ENCODE measurements around the gene PCBP3.

PCBP3 gene

DNA sequence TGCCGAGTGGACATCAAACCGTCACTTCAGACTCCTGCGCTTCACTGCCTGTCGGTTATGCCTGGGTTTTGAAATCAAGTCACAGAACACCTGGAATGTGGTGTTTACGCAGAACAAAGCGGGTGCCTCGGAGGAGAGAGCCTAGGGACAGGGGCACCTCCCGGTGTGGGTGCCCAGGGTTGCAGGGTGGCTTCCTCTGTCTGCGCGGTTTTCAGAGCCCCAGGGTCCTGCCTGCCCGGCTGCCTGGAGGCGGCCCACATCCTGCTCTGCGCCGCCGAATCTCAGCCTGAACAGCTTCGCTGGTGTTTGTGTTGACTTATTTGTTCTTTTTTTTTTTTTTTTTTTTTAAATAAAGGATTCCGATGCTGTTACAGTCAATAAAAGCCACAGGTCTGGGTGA, 224.6 kb downstream of the PCBP3 start:
- no peak for DNase-seq

- DNase-seq, result no peak
Measured at GRCh38 chr21:45868488-45868887, 225.0 kb downstream of the PCBP3 start.

DNA sequence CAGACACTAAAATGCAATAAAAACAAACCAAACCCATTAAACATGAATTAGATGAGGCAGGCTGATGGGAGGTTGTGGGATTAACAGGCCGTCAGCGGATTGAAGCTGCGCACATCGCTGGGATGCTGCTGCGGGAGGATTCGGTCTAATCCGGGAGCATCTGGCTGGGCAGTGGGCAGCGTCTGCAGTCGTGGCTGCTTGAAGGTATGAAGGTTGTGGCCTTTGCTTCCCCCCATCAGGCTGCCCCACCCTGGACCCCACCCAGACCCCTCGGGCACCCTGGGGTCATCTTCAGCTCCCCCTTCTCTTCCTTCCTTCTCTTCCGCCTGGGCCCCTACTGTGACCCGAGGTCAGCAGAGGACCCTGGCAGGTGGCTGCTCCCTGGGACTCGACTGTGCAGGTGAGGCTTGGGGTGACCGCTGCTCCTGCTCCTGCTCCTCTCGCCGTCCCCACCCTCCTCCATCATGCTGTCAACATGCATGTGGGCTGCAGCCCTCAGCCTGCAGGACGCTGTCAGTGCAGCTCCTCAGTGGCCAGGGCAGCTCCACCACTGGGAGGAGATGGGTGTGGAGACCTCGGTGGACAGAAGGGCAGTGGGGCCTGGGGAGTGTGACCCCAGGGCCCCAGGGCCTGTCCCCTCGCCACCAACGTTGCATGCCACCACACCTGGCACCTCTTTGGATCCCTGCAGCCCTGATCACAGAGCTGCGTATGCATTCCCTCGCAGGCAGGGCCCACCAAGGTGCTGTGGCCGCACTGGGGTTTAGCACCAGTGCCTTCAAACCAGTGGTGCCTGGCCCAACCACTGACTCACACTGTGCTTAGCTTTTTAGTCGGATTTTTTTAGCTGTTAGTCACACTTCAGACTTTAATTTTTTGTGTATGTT, 225.8 kb downstream of the PCBP3 start:
- DNase-seq, result no peak

DNA sequence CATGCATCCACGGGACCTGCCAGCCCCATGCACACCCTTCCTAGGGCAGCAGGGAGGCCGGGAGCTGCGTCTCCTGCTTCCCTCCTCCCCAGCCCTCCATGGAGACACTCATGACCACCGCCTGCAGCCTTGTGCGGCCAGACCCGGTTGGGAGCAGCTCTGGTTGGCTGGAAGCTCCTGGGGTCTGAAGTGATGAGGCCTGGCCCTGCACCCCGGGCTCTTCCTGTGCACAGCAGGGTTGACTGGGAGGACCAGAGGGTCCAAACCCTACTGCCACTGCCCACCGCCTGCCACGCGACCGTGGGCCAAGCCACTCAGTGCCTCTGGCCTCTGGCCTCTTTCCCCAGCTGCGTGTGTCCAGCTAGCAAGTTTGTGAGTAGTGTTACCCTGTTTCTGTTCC, 226.9 kb downstream of the PCBP3 start:
- no peak for DNase-seq

DNA sequence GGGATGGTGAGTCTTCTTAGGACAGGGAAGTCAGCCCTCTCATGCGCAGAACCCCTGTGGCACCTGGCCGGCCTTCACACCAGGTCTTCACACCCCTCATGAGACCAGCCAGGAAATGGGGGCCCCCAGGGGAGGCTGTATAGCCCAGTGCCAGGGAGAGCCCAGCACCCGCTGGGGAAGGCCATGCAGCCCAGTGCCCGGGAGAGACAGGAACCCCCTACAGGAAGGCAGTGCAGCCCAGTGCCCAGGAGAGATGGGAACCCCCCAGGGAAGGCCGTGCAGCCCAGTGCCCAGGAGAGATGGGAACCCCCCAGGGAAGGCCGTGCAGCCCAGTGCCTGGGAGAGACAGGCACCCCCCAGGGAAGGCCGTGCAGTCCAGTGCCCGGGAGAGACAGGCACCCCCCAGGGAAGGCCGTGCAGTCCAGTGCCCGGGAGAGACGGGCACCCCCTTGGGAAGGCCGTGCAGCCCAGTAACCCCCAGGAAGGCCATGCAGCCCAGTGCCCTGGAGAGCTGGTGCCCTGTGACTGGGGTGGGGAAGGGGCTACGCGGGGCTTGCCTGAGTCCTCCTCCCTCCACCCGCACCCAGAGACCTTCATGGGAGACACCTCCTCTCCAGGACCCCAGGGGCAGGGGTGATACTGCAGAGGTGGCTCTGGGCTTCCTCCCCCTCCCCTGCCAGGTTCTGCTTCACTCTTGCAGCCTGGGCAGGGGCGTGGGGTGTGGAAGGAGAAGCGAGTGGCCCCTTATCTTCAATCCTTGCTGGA, 227.5 kb downstream of the PCBP3 start:
- DNase-seq, result no peak

- DNase-seq, result no peak
Measured at GRCh38 chr21:45871616-45872236, 228.2 kb downstream of the PCBP3 start.

- DNase-seq, result no peak
Measured at GRCh38 chr21:45872471-45872870, 228.9 kb downstream of the PCBP3 start.

- DNase-seq, result no peak
Measured at GRCh38 chr21:45872902-45873301, 229.4 kb downstream of the PCBP3 start.

GRCh38 chr21:45873418-45873817, 229.9 kb downstream of the PCBP3 start:
- DNase-seq, result no peak

- no peak for DNase-seq
Measured at GRCh38 chr21:45873866-45874265, 230.3 kb downstream of the PCBP3 start.

DNA sequence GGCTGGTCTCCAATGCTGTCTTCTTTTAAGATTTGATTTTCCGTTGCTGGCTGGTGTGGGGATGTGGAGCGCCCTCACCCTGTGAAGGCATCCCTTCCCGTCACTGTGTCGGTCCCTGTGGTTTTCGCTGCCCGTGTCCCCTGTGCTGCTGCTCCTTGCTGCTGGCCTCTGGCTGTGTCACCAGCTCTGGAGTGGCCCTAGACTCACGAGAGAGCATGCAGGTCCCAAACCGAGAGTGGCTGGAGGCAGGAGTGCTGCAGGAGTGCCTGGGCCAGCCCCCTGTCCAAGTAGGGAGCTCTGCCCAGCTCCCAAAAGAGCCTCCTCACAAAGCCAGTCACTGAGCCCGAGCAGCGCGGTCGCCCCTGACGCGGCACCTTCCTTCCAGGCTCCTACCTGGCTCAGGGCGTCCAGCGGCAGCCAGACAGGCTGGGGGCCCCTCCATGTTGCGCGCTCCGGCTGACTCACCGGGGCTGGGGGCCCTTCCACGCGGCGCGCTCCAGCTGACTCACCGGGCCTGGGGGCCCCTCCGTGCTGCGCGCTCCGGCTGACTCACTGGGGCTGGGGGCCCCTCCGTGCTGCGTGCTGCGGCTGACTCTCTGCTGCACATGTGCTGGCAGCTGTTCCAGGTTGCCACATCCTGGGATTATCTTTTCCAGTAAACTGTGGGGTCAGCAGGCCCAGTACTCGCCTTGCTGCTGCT, 231.3 kb downstream of the PCBP3 start:
- DNase-seq, result no peak

- DNase-seq, result no peak
Measured at GRCh38 chr21:45875416-45875760, 231.9 kb downstream of the PCBP3 start.

GRCh38 chr21:45875881-45876280, 232.4 kb downstream of the PCBP3 start:
- DNase-seq, result no peak

GRCh38 chr21:45876381-45877170, 233.1 kb downstream of the PCBP3 start:
- no peak for DNase-seq

GRCh38 chr21:45877171-45877438, 233.6 kb downstream of the PCBP3 start:
- DNase-seq, result no peak

- DNase-seq, result no peak
Measured at GRCh38 chr21:45877821-45878469, 234.4 kb downstream of the PCBP3 start.

- DNase-seq, result peak; percentile 62 to 72
Measured at GRCh38 chr21:45880097-45881068, 236.9 kb downstream of the PCBP3 start.

- DNase-seq, result no peak
Measured at GRCh38 chr21:45882645-45883044, 239.1 kb downstream of the PCBP3 start.

DNA sequence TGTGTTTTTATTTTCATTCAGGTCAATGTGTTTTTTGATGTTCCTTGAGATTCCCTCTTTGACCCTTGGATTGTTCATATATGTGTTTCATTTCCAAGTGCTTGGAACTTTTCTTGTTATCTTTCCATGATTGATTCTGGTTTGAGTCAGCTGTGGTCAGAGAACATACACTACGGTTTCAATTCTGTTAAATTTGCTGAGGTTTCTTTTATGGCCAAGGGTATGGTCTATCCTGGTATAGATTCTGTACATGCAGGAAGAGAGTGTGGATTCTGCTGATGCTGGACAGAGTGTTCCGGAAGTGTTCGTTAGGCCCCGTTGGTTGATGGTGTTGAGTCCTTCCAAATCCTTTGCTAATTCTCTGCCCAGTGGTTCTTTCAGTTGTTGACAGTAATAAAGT, 239.6 kb downstream of the PCBP3 start:
- DNase-seq, result no peak

- no peak for DNase-seq
Measured at GRCh38 chr21:45885597-45885929, 242.0 kb downstream of the PCBP3 start.

All from CD4-positive, alpha-beta T cell treated with Interleukin-1 beta for 1 hour (primary cell).